Hematopoietic multipotent progenitor cell treated with erythropoietin and hydrocortisone succinate and interleukin-3 and kit ligand, for 6 days (in vitro differentiated cells): ENCODE measurements around the gene SHANK3.
A peak's percentile ranks its signal among the peaks of the same experiment; 100 is the strongest.
"Not testable (repeated sequence)": the region's sequence is repeated elsewhere in the genome, so short reads cannot be mapped to it uniquely, and the experiment has no call there.

ENCODE experiments used
- DNase-seq: peaks from one replicate; pipeline ENCODE4 v3.0.0-alpha.2; 2015

SHANK3 gene

DNA sequence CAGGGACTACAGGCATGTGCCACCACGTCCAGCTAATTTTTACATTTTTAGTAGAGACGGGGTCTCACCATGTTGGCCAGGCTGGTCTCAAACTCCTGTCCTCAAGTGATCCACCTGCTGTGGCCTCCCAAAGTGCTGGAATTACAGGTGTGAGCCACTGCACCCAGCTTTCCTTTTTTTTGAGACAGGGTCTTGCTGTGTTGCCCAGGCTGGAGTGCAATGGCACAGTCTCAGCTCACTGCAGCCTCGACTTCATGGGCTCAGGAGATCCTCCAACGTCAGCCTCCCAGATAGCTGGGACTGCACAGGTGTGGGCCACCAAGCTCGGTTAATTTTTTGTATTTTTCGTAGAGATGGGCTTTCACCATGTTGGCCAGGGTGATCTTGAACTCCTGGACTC, 18.0 kb upstream of the SHANK3 start:
- not testable (repeated sequence) for DNase-seq

- DNase-seq: no peak
Observed at GRCh38 chr22:50656122-50657070, 16.2 kb upstream of the SHANK3 start.

DNA sequence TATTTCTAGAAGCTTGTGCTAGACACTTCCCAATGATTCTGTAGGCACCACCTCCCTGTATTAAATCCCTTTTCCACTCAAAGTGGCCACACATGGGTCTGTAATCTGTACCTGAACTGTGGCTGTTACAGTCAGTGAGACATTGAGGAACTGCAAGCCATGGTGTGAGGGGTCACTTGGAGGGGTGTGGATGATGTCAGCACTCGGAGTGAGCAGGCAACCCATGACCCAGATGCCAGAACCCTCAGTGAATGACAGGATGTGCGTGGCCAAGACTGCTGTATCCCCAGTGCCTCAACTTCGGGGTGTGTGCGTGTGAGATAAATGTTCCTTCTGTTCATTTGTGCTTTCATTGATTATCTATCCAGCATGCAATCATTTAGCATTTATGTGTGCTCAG, 14.7 kb upstream of the SHANK3 start:
- DNase-seq: no peak

- not testable (repeated sequence) for DNase-seq
Observed at GRCh38 chr22:50659711-50660110, 12.9 kb upstream of the SHANK3 start.

- no peak for DNase-seq
Observed at GRCh38 chr22:50660306-50660705, 12.3 kb upstream of the SHANK3 start.

DNA sequence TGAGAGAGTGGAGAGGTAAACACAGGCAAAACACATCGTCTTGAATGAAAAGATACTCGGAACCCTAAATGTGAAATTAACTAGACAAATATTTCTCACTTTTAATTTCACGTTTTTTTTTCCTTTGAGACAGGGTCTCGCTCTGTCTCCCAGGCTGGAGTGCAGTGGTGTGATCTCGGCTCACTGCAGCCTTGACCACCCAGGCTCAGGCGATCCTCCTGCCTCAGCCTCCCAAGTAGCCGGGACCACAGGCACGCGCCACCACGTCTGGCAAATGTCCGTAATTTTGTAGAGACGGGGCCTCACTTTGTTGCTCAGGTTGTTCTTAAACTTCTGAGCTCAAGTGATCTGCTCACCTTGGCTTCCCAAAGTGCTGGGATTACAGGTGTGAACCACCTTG, 7.4 kb upstream of the SHANK3 start:
- DNase-seq: no peak

- DNase-seq: no peak
Observed at GRCh38 chr22:50665738-50666137, 6.9 kb upstream of the SHANK3 start.

- no peak for DNase-seq
Observed at GRCh38 chr22:50670513-50670912, 2.1 kb upstream of the SHANK3 start.

DNA sequence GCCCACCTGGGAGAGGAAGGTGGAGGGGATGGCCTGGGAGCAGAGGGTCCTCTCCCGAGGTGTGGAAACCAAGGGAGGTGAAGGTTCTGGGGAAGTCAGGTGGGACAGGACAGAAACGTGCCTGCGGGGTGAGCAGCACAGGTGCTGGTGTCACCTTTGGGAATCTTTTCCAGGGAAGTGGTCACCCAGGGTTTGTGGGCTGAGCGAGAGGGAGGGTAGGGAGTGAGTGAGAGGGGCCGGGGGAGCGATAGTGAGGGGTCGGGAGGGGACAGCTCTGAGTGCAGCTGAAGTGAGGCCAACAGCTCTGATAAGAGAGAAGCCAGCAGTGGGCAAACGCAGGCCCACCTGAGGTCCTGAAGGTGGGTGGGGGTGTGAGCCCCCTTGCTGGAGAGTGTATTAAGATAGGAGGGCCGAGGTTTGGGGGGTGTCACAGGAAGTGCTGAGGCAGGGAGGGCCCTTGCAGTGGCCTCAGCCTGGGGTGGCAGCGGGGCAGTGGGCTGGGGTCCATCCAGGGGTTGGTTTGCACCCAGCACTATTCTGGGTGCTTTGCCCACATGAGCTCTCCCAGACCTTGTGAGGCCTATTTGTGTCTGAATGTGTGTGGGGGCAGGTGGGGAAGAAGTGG, 1.6 kb upstream of the SHANK3 start:
- no peak for DNase-seq

DNA sequence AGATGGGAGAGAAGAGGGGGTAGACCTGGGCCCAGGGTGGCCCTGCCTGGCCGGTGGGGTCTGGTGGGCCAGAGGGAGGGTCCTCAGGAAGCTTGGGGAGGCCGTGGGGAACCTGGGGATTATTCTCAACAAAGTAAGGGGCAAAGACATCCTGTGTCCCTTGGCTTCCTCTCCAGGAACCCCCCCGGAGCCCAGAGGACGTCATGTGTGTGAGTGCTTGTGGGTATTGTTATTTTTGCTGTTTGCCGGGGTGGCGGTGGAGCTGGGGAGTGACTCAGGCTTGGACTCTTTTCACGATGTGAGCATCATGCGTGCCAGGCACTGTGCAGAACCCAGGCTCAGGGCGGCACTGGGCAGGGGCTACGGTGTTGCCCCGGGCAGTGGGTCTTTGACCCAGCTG, 982 bp upstream of the SHANK3 start:
- no peak for DNase-seq

DNA sequence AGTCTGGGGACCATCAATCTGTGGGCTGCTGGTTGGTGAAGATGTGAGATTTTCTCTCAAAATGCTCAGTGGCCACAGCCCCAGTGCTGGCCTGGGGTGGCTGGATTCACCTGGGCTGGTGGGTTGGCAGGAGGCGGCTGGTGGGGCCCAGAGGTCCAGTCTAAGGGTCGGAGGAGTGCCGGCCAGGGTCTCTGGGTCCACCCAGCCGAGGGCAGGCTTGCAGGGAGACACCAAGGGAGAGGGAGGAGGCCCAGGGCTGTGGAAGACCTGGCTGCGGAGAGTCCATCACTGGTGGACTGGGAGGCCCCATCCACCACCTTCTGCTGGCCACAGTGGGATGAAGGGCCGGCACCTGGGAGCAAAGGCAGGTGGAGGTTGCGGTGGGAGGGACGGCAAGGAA, 582 bp upstream of the SHANK3 start:
- no peak for DNase-seq

DNA sequence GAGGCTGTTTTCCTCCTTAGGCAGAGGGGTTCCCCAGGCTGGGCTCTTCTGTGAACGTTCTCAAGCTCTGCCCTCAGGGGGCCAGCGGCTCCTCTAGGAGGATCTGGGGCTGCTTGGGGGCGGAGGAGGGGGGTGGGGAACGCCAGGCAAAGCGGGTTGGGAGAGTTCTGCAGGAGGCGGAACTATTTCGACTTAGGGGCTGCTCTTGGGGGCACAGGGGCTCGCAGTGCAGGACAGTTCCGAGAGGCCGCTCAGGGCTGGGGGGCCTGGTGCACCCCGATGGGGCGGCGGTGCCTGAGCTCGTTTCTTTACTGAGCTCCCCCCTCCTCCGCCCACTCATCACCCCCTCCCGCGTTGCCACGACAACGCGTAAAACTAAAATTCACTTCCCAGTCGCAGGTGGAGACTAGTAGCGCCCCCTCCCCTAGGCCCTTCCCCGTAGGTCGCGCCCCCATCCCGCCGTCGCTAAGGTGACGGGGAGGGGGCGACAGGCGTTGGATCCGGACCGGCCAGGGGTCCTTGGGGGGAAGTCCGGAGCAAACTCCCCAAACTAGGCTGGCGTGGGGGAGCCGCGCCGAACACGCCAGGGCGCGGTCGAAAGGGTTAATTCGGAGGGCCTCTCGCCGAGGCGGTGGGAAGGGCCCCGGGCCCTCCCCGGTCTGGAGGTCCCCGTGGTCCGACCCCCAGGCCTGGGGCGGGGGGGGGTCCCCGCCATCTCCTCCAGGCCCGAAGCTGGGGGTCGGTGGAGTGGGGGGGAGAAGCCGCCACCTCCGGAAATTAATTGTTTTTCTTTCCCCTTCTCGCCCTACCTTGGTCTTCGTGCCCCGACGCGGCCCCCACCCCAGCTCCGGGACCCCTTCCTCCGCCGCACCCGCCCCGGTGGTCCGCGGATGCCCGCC, 857 bp downstream of the SHANK3 start:
- DNase-seq: peak; percentile 24

GRCh38 chr22:50674130-50674500, 1.5 kb downstream of the SHANK3 start:
- no peak for DNase-seq

DNA sequence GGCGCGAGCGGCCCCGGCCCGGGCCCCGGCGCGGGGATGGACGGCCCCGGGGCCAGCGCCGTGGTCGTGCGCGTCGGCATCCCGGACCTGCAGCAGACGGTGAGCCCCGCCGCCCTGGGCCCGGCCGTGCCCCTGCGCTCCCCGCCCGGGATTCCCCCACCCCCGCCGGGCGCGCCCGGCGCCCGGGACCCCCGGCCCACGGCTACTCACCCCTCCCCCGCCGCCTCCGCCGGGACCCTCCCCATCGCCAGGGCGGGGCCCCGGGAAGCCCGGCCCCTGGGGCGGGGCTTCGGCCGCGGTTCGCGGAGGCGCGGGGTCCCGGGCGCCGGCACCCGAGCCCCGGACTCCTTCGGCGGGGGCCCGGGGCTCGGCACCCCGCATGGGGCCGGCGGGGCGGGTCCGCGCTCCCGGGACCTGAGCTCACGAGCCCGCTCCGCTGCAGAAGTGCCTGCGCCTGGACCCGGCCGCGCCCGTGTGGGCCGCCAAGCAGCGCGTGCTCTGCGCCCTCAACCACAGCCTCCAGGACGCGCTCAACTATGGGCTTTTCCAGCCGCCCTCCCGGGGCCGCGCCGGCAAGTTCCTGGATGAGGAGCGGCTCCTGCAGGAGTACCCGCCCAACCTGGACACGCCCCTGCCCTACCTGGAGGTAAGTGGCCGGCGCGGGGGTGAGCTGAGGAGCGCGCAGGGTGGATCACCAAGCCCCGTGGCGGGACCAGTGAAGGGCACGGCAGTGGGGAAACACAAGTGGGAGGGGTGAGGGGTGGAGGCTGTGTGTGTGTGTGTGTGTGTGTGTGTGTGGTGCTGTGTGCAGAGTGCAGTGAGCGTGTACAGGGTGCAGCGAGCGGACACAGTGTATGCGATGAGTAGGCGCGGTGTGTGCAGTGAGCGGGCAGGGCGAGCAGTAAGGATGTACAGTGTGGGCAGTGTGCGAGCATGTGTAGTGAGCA, 2.3 kb downstream of the SHANK3 start:
- DNase-seq: no peak

DNA sequence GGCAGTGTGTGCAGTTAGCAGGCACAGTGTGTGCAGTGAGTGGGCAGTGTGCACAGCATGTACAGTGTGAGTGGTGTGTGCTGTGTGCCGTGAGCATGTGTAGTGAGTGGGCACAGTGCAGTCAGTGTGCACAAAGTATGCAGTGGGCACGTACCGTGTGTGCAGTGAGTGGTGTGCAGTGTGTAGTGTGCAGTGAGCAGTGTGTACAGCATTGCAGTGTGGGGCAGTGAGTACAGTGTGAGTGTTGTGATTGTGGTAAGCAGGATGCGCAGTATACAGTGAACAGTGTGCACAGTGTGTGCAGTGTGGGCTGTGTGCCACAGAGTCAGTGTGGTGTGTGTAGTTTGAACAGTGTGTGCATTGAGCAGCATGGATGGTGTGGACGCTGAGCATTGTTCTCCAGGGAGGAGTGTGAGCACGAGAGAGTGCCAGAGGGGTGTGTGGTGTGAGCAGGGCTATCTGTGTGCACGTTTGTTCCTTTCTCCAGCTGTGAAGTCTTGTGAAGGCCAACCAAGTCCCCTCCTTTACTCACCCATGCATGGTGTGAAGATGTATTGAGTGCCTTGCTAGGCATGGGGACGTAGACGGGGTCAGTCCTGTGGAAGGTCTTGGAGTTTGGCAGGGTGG, 3.0 kb downstream of the SHANK3 start:
- no peak for DNase-seq

DNA sequence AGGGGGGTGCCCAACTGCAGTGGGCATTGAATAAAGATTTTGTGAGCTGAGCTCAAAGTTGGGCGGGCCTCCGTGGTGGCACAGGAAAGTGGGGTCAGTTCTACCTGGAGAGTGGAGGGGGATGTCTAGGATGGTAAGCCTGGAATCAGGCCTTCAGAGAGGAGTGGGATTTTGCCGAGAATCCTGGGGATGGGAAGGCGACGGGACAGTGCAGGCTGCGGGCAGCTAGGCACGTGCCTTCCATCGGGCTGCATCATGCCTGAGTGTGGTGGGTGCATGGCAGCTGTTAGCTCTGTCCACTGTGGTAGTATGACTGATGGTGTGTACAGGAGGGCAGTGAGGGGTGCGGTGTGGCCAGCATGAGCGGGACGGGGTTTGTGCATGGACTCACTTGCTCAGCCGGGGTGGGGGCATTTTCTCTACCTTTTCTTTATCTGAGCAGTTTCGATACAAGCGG, 3.6 kb downstream of the SHANK3 start:
- DNase-seq: no peak

DNA sequence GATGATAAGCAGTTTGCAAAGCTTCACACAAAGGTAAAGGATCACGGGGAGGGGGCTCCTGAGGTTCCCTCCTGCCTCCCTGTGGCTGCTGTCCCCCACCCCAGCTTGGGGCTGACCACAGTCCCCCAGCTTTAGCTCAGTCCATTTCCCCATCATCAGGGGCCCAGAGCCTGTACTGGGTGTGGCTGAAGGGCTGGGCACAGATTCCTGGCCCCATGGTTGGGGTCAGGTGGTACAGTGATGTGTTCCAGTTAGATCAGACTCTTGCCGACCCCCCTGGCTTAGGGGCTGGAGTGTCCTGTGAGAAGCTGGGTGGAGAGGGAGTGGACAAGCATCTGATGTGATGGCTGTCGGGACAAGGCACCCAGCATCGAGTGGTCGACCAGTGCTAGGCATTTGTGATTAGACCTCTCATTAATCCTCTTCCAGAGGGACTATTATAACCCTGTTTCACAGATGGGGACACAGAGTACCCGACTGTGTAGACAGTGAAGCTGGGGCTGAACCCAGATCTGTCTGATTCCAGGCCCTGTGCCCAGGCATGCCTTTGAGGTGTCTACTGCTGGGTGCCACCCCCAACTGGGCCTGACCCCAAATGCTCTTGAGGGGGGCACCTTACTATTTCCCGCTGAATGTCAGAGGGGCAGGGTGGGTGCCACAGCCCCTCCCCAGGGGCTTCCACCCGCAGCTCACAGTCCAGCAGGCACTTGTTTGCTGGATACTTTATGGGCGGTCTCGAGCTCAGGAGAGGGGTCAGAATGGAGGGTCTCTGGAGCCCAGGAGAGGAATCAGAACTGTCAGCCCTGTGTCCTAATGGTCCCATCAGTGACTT, 4.3 kb downstream of the SHANK3 start:
- DNase-seq: no peak

- DNase-seq: no peak
Observed at GRCh38 chr22:50677493-50678217, 5.0 kb downstream of the SHANK3 start.

- DNase-seq: no peak
Observed at GRCh38 chr22:50678218-50678650, 5.6 kb downstream of the SHANK3 start.
